Measurements from ENCODE around the gene CALU.

The CALU gene

GRCh38 chr7:128755819-128756476 lies 16.8 kb downstream of the CALU start:
- no peaks in the 10 kb centered on the region for H3K36me3 ChIP-seq (ENCODE audit: control insufficient read depth, insufficient read depth, low read length)
- H3K79me2 ChIP-seq: peaks cover 4% of the 10 kb centered on the region
- no peak overlapping the region for H3K4me3 ChIP-seq (ENCODE audit: low read depth, low read length)
- H3K27me3 ChIP-seq (ENCODE audit: control insufficient read depth, insufficient read depth, low read length): no peaks in the 10 kb centered on the region
- H3K9me3 ChIP-seq (ENCODE audit: control insufficient read depth, low read length): no peaks in the 10 kb centered on the region
- no peak overlapping the region for H3K27ac ChIP-seq
- H3K4me1 ChIP-seq: no peaks in the 10 kb centered on the region
- H3K9ac ChIP-seq: no peak overlapping the region
- no peak overlapping the region for H2AFZ ChIP-seq
- H3K4me2 ChIP-seq (ENCODE audit: low read length): no peak overlapping the region
- TF ChIP-seq CTCF (IDR thresholded peaks at IDR 0.05): no peak

GRCh38 chr7:128757203-128757602 lies 18.0 kb downstream of the CALU start:
- Histone ChIP-seq H2AFZ (no peak overlapping the region), H3K4me1 (no peaks in the 10 kb centered on the region), H3K79me2 (peaks cover 4% of the 10 kb centered on the region), H3K4me3 (ENCODE audit: low read depth, low read length) (no peak overlapping the region), H3K27ac (no peak overlapping the region), H3K4me2 (ENCODE audit: low read length) (no peak overlapping the region), H3K27me3 (ENCODE audit: control insufficient read depth, insufficient read depth, low read length) (no peaks in the 10 kb centered on the region), H3K9ac (no peak overlapping the region), H3K9me3 (ENCODE audit: control insufficient read depth, low read length) (no peaks in the 10 kb centered on the region), H3K36me3 (ENCODE audit: control insufficient read depth, insufficient read depth, low read length) (no peaks in the 10 kb centered on the region)
- no peak for TF ChIP-seq CTCF (IDR thresholded peaks at IDR 0.05)

GRCh38 chr7:128758553-128758952 lies 19.4 kb downstream of the CALU start:
- no peak overlapping the region for H3K4me3 ChIP-seq (ENCODE audit: low read depth, low read length)
- TF ChIP-seq CTCF (IDR thresholded peaks at IDR 0.05): no peak
- H3K79me2 ChIP-seq: peaks cover 4% of the 10 kb centered on the region
- H3K27ac ChIP-seq: no peak overlapping the region
- H3K27me3 ChIP-seq (ENCODE audit: control insufficient read depth, insufficient read depth, low read length): no peaks in the 10 kb centered on the region
- H3K9ac ChIP-seq: no peak overlapping the region
- H2AFZ ChIP-seq: no peak overlapping the region
- no peaks in the 10 kb centered on the region for H3K4me1 ChIP-seq
- no peaks in the 10 kb centered on the region for H3K9me3 ChIP-seq (ENCODE audit: control insufficient read depth, low read length)
- no peak overlapping the region for H3K4me2 ChIP-seq (ENCODE audit: low read length)
- H3K36me3 ChIP-seq (ENCODE audit: control insufficient read depth, insufficient read depth, low read length): no peaks in the 10 kb centered on the region

- Histone ChIP-seq H3K4me1 (no peaks in the 10 kb centered on the region), H3K9ac (no peak overlapping the region), H3K4me2 (ENCODE audit: low read length) (no peak overlapping the region), H3K9me3 (ENCODE audit: control insufficient read depth, low read length) (no peaks in the 10 kb centered on the region), H3K79me2 (peaks cover 4% of the 10 kb centered on the region), H3K27me3 (ENCODE audit: control insufficient read depth, insufficient read depth, low read length) (no peaks in the 10 kb centered on the region), H3K27ac (no peak overlapping the region), H2AFZ (no peak overlapping the region), H3K36me3 (ENCODE audit: control insufficient read depth, insufficient read depth, low read length) (no peaks in the 10 kb centered on the region), H3K4me3 (ENCODE audit: low read depth, low read length) (no peak overlapping the region)
- TF ChIP-seq CTCF (IDR thresholded peaks at IDR 0.05): no peak
These were observed 20.1 kb downstream of the CALU start for GRCh38 chr7:128759242-128759641.

- Histone ChIP-seq H3K36me3 (ENCODE audit: control insufficient read depth, insufficient read depth, low read length) (no peaks in the 10 kb centered on the region), H3K27ac (no peak overlapping the region), H3K79me2 (no peaks in the 10 kb centered on the region), H2AFZ (no peak overlapping the region), H3K4me3 (ENCODE audit: low read depth, low read length) (no peak overlapping the region), H3K4me2 (ENCODE audit: low read length) (no peak overlapping the region), H3K27me3 (ENCODE audit: control insufficient read depth, insufficient read depth, low read length) (no peaks in the 10 kb centered on the region), H3K9ac (no peak overlapping the region), H3K4me1 (no peaks in the 10 kb centered on the region), H3K9me3 (ENCODE audit: control insufficient read depth, low read length) (no peaks in the 10 kb centered on the region)
- TF ChIP-seq CTCF (IDR thresholded peaks at IDR 0.05): no peak
These were observed 24.4 kb downstream of the CALU start for GRCh38 chr7:128763541-128763940.
